H9 (cell line): ENCODE data around the gene MTHFD1. TPM values are rescaled to one million over a fixed set of nuclear protein-coding genes. Genes with fewer than 3 reads are reported as not detected.

ENCODE experiments used
- DNase-seq: peaks from one replicate; pipeline ENCODE4 v3.0.0-alpha.2; 2017
- H2AFZ ChIP-seq: one replicate; pipeline ENCODE4 v1.6.1; 2013; ENCODE audit warnings: mild to moderate bottlenecking, low read length, control low read depth, moderate library complexity
- H2AK5ac ChIP-seq: 2 replicates; pipeline ENCODE4 v1.6.1; 2013; ENCODE audit warnings: low read length, control low read depth, mixed read lengths; ENCODE audit not compliant: insufficient read length
- H2BK120ac ChIP-seq: one replicate; pipeline ENCODE4 v1.6.1; 2013; ENCODE audit warnings: low read depth, mild to moderate bottlenecking, low read length, control low read depth, inconsistent platforms; ENCODE audit not compliant: poor library complexity, severe bottlenecking
- H2BK12ac ChIP-seq: 2 replicates; pipeline ENCODE4 v1.6.1; 2013; ENCODE audit warnings: low read length, control low read depth, mixed read lengths, low read depth; ENCODE audit not compliant: insufficient read length
- H2BK15ac ChIP-seq: 2 replicates; pipeline ENCODE4 v1.6.1; 2013; ENCODE audit warnings: low read depth, low read length, control low read depth
- H2BK20ac ChIP-seq: one replicate; pipeline ENCODE4 v1.6.1; 2013; ENCODE audit warnings: low read depth, mild to moderate bottlenecking, low read length, control low read depth, inconsistent platforms; ENCODE audit not compliant: poor library complexity, severe bottlenecking
- H2BK5ac ChIP-seq: 2 replicates; pipeline ENCODE4 v1.6.1; 2013; ENCODE audit warnings: low read length, control low read depth, mixed read lengths; ENCODE audit not compliant: insufficient read length
- H3K14ac ChIP-seq: 2 replicates; pipeline ENCODE4 v1.6.1; 2013; ENCODE audit warnings: low read length, control low read depth; ENCODE audit not compliant: insufficient read depth
- H3K18ac ChIP-seq: 2 replicates; pipeline ENCODE4 v1.6.1; 2013; ENCODE audit warnings: low read depth, mild to moderate bottlenecking, mixed read lengths, low read length, control low read depth; ENCODE audit not compliant: insufficient read length
- H3K23ac ChIP-seq: 2 replicates; pipeline ENCODE4 v1.6.1; 2013; ENCODE audit warnings: low read length, control low read depth, mixed read lengths, low read depth; ENCODE audit not compliant: insufficient read length
- H3K23me2 ChIP-seq: 2 replicates; pipeline ENCODE4 v1.6.1; 2013; ENCODE audit warnings: low read depth, mild to moderate bottlenecking, mixed read lengths, low read length, control low read depth; ENCODE audit not compliant: insufficient read length, poor library complexity, severe bottlenecking
- H3K27ac ChIP-seq: 2 replicates; pipeline ENCODE4 v1.5.1; 2013; ENCODE audit warnings: low read length, control low read depth, mixed read lengths, low read depth; ENCODE audit not compliant: insufficient read length
- H3K27me3 ChIP-seq: 2 replicates; pipeline ENCODE4 v1.6.1; 2013; ENCODE audit warnings: low read length, control low read depth, inconsistent platforms; ENCODE audit not compliant: insufficient read depth
- H3K4ac ChIP-seq: 2 replicates; pipeline ENCODE4 v1.6.1; 2013; ENCODE audit warnings: low read depth, mild to moderate bottlenecking, control low read depth, inconsistent platforms, low read length, moderate library complexity
- H3K4me1 ChIP-seq: 2 replicates; pipeline ENCODE4 v1.6.1; 2013; ENCODE audit warnings: low read length, control low read depth, inconsistent platforms; ENCODE audit not compliant: insufficient read depth
- H3K4me2 ChIP-seq: 2 replicates; pipeline ENCODE4 v1.6.1; 2013; ENCODE audit warnings: low read length, control low read depth, mixed read lengths; ENCODE audit not compliant: insufficient read length, insufficient read depth
- H3K56ac ChIP-seq: 2 replicates; pipeline ENCODE4 v1.6.1; 2013; ENCODE audit warnings: low read depth, mild to moderate bottlenecking, mixed read lengths, low read length, control low read depth; ENCODE audit not compliant: insufficient read length
- H3K79me1 ChIP-seq: 2 replicates; pipeline ENCODE4 v1.6.1; 2013; ENCODE audit warnings: low read depth, mild to moderate bottlenecking, moderate library complexity, low read length, control low read depth, inconsistent platforms; ENCODE audit not compliant: insufficient read depth, poor library complexity, severe bottlenecking
- H3K79me2 ChIP-seq: 2 replicates; pipeline ENCODE4 v1.6.1; 2013; ENCODE audit warnings: low read length, control low read depth, inconsistent platforms; ENCODE audit not compliant: insufficient read depth
- H3K9ac ChIP-seq: 2 replicates; pipeline ENCODE4 v1.6.1; 2013; ENCODE audit warnings: low read length, control low read depth, mixed read lengths; ENCODE audit not compliant: insufficient read length; ENCODE audit errors: extremely low read depth
- H3K9me3 ChIP-seq: one replicate; pipeline ENCODE4 v1.6.1; 2013; ENCODE audit warnings: low read depth, low read length, inconsistent platforms; ENCODE audit not compliant: control insufficient read depth
- H3T11ph ChIP-seq: one replicate; pipeline ENCODE4 v1.6.1; 2013; ENCODE audit warnings: mild to moderate bottlenecking, low read length, control low read depth, inconsistent platforms
- H4K20me1 ChIP-seq: one replicate; pipeline ENCODE4 v1.6.1; 2013; ENCODE audit not compliant: control insufficient read depth, insufficient read length, insufficient read depth
- H4K5ac ChIP-seq: 2 replicates; pipeline ENCODE4 v1.6.1; 2013; ENCODE audit warnings: low read depth, mild to moderate bottlenecking, mixed read lengths, low read length, control low read depth; ENCODE audit not compliant: insufficient read length
- H4K8ac ChIP-seq: replicated peaks from 2 replicates; pipeline ENCODE4 v1.6.1; 2013; ENCODE audit warnings: low read length, control low read depth, mixed read lengths, low read depth; ENCODE audit not compliant: insufficient read length
- H4K91ac ChIP-seq: 2 replicates; pipeline ENCODE4 v1.6.1; 2013; ENCODE audit warnings: low read depth, mild to moderate bottlenecking, moderate library complexity, mixed read lengths, low read length, control low read depth; ENCODE audit not compliant: insufficient read length
- H3K27ac Mint-ChIP-seq, 3 experiments: 2 replicates in 2 of 3; 3 replicates in 1 of 3; pipeline ENCODE4 v1.8.0; 2020 to 2021; ENCODE audit warnings: mixed read lengths in 3 of 3, mild to moderate bottlenecking in 1 of 3, moderate library complexity in 1 of 3
- H3K27me3 Mint-ChIP-seq: 2 replicates; pipeline ENCODE4 v1.8.0; 2021; ENCODE audit warnings: low read depth, mild to moderate bottlenecking, moderate library complexity, mixed read lengths
- H3K36me3 Mint-ChIP-seq, 3 experiments: 2 replicates in 2 of 3; 3 replicates in 1 of 3; pipeline ENCODE4 v1.8.0; 2020 to 2021; ENCODE audit warnings: low read depth in 3 of 3, mixed read lengths in 3 of 3; ENCODE audit not compliant: insufficient read depth in 1 of 3
- H3K4me1 Mint-ChIP-seq, 2 experiments: 2 replicates each; pipeline ENCODE4 v1.8.0; 2020; ENCODE audit warnings: mixed read lengths in 2 of 2
- H3K4me3 Mint-ChIP-seq, 2 experiments: 2 replicates in 1 of 2; 3 replicates in 1 of 2; pipeline ENCODE4 v1.8.0; 2020 to 2021; ENCODE audit warnings: mild to moderate bottlenecking in 2 of 2, mixed read lengths in 2 of 2, moderate library complexity in 1 of 2
- H3K9me3 Mint-ChIP-seq, 2 experiments: 2 replicates in 1 of 2; 3 replicates in 1 of 2; pipeline ENCODE4 v1.8.0; 2020; ENCODE audit warnings: mild to moderate bottlenecking in 2 of 2, mixed read lengths in 2 of 2, moderate library complexity in 1 of 2
- WGBS: extraction: QIAGEN DNeasy Blood & Tissue Kit; methylation state at CpG from one replicate; pipeline ENCODE4 v1.1.7; 2013; ENCODE audit warnings: missing lambda C conversion rate, low lambda C conversion rate, mixed read lengths; ENCODE audit not compliant: insufficient read length; ENCODE audit errors: extremely low coverage; 5-methylcytosine and 5-hydroxymethylcytosine counted together
- total RNA-seq: library from RNA; stranded (reverse); gene quantifications from 2 replicates; pipeline ENCODE4 v1.2.1, GENCODE V29; 2021
- TF ChIP-seq, protein P1 (sequence below): fragments of 200-600 bp; sonication (generic); conservative IDR thresholded peaks from 3 replicates; pipeline ENCODE4 v1.8.0; 2021; ENCODE audit warnings: antibody characterized with exemption, mild to moderate bottlenecking

MTHFD1 gene
- total RNA-seq, 1 experiment from 2014 or later = 203 TPM

DNA sequence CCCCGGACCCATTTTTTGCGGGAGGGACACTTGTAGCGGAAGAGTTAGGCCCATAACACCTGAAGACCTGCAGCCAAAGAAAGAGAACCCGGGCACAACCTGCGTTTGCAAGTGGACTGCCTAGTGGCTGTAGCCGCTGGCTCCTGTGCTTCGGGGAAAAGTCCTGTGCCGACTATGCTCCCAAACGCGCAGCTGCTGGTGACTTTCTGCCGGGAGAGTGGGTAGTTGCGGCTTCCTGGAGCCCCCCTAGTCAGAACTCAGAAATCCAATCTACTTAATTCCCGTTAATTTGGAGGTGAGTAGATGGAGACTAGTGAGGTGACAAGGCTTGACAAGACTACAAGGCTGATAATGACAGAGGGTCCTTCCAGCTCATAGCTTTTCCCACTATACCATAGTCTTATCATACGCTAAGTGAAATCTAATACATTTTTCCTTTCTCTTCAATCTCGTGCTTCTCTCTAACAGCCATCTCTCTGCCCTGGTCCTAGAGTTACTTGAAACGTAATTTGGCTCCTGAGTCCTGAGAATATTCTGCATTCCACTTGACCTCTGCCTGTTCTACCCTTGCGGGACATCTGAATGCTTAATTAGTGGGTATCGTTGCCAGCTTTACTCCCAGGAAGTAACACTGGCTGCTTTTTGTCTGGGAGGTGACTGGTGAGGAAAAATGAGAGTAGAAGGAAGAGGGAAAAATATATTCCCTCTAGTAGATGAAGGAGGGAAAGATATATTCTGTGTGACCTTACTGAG, 556 bp downstream of the MTHFD1 start:
- Mint-ChIP-seq H3K27ac (peak overlapping the region; percentile 98 to 100 (median 99)), H3K36me3 (peaks cover 12 to 20% (median 20%) of the 10 kb centered on the region in 3 experiments), H3K4me3 (peak overlapping the region; percentile 96 to 99), H3K27me3 (no peaks in the 10 kb centered on the region), H3K9me3 (no peaks in the 10 kb centered on the region; a peak in 1 of 5 replicates), H3K4me1 (peaks cover 39 to 55% of the 10 kb centered on the region in 2 experiments)
- peak overlapping the region; percentile 91 for H3K9ac ChIP-seq
- H3K27ac ChIP-seq = peak overlapping the region; percentile 82
- H2BK12ac ChIP-seq = peak overlapping the region; percentile 3
- H4K5ac ChIP-seq = peak overlapping the region; percentile 89
- H3K23me2 ChIP-seq = peaks cover 15% of the 10 kb centered on the region
- H4K8ac ChIP-seq = no peak overlapping the region
- no peak overlapping the region for H2BK120ac ChIP-seq
- H3K27me3 ChIP-seq = no peaks in the 10 kb centered on the region
- no peaks in the 10 kb centered on the region for H4K20me1 ChIP-seq
- H3K4me2 ChIP-seq = peak overlapping the region; percentile 97
- no peak for DNase-seq
- H3K4ac ChIP-seq = peak overlapping the region; percentile 9; the same call in 1 of the 2 replicates
- peaks cover 13% of the 10 kb centered on the region; the same call in 1 of the 2 replicates for H3K4me1 ChIP-seq
- no peaks in the 10 kb centered on the region for H3K79me1 ChIP-seq
- no peak overlapping the region for H3T11ph ChIP-seq
- H3K56ac ChIP-seq = peak overlapping the region; percentile 23
- peak overlapping the region; percentile 86 for H3K14ac ChIP-seq
- no CpG with 5 or more reads among the region's 18 CpGs for whole genome bisulfite sequencing
- H3K79me2 ChIP-seq = peaks cover 28% of the 10 kb centered on the region
- no peak overlapping the region for H3K23ac ChIP-seq
- H3K18ac ChIP-seq = peak overlapping the region; percentile 88
- H2AK5ac ChIP-seq = peak overlapping the region; percentile 47
- H4K91ac ChIP-seq = peak overlapping the region; percentile 45
- H2BK5ac ChIP-seq = no peak overlapping the region
- TF ChIP-seq, protein P1, sequence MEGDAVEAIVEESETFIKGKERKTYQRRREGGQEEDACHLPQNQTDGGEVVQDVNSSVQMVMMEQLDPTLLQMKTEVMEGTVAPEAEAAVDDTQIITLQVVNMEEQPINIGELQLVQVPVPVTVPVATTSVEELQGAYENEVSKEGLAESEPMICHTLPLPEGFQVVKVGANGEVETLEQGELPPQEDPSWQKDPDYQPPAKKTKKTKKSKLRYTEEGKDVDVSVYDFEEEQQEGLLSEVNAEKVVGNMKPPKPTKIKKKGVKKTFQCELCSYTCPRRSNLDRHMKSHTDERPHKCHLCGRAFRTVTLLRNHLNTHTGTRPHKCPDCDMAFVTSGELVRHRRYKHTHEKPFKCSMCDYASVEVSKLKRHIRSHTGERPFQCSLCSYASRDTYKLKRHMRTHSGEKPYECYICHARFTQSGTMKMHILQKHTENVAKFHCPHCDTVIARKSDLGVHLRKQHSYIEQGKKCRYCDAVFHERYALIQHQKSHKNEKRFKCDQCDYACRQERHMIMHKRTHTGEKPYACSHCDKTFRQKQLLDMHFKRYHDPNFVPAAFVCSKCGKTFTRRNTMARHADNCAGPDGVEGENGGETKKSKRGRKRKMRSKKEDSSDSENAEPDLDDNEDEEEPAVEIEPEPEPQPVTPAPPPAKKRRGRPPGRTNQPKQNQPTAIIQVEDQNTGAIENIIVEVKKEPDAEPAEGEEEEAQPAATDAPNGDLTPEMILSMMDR = no peak
- H3K9me3 ChIP-seq = no peaks in the 10 kb centered on the region
- no peak overlapping the region for H2AFZ ChIP-seq
- no peak overlapping the region for H2BK15ac ChIP-seq
- H2BK20ac ChIP-seq = no peak overlapping the region
